LNCAP (cell line): ENCODE measurements around the gene TTLL11.

Experiments used
- TF ChIP-seq, protein P1 (sequence below): fragments of 450-650 bp; IDR thresholded peaks from 2 replicates; pipeline ENCODE4 v1.5.1; 2017; ENCODE audit warnings: mild to moderate bottlenecking

Gene TTLL11

GRCh38 chr9:122028089-122028488, 65.0 kb downstream of the TTLL11 start:
- TF ChIP-seq, protein P1, sequence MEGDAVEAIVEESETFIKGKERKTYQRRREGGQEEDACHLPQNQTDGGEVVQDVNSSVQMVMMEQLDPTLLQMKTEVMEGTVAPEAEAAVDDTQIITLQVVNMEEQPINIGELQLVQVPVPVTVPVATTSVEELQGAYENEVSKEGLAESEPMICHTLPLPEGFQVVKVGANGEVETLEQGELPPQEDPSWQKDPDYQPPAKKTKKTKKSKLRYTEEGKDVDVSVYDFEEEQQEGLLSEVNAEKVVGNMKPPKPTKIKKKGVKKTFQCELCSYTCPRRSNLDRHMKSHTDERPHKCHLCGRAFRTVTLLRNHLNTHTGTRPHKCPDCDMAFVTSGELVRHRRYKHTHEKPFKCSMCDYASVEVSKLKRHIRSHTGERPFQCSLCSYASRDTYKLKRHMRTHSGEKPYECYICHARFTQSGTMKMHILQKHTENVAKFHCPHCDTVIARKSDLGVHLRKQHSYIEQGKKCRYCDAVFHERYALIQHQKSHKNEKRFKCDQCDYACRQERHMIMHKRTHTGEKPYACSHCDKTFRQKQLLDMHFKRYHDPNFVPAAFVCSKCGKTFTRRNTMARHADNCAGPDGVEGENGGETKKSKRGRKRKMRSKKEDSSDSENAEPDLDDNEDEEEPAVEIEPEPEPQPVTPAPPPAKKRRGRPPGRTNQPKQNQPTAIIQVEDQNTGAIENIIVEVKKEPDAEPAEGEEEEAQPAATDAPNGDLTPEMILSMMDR = no peak

DNA sequence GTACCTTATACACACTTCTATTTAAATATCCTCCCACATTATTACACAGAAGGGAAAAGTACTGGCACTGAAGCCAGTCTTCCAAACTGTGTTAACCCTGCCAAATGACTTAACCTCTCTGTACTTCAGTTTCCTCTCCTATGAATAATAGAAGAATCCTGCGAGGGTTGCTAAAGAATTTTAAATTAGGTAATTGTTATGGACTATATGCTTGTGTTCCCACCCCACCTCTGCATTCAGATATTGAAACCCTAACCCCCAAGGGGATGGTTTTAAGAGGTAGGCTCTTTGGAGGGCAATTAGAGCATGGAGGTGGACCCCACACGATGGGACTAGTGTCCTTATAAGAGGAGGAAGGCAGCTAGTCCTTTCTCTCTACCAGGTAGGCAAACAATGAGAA, 72.7 kb downstream of the TTLL11 start:
- TF ChIP-seq, protein P1 = no peak

DNA sequence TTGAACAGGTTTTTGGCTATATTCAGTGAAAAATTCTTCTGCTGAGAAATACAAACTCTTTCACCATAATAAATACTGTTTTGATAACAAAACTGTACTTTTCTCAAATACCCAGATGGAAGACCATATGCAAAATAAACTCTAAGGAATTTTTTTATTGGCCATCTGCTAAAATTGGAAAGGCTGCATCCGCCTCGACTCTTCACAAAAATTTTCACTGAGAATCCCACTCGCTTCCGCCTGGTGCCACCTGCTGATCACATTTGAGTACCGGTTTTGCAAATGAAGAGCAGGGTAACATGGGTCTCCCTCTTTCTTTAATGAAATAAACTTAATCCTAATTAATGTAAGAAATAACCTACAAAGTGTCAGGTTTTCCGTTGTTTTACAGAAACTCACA, 76.4 kb downstream of the TTLL11 start:
- TF ChIP-seq, protein P1 = peak; percentile 34; the same call in 1 of the 2 replicates

- TF ChIP-seq, protein P1 = no peak
These were observed 76.8 kb downstream of the TTLL11 start for GRCh38 chr9:122016309-122016708.

DNA sequence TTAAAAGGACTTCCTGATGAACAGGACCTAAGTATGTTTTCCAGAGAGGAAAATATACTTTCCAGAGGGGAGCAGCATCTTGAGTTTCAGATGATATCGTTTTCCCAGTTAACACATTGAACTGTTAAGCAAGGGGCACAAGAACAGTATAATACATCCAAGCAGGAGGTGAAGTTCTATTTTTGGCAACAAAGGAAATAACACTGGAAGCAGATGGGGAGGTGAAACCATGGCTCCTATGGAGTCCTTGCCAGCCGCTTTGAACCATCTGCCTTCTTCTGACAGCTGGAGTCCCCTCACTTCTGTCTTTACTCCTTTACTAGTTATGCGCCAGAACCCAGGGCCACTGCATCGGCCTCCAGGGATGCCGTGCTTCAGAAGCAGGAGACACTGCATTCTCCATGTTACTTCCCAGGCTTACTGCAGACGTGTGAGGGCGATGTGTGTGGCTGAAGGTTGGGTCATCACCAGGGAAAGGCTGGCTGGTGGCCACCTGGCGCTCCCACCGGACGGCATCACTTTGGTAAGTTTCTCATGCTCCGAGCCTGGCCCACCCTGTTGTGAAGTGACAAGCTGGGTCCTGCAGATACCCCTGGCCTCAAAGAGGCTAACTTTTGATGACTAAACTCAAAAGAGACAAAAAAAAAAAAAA, 77.8 kb downstream of the TTLL11 start:
- TF ChIP-seq, protein P1 = no peak

DNA sequence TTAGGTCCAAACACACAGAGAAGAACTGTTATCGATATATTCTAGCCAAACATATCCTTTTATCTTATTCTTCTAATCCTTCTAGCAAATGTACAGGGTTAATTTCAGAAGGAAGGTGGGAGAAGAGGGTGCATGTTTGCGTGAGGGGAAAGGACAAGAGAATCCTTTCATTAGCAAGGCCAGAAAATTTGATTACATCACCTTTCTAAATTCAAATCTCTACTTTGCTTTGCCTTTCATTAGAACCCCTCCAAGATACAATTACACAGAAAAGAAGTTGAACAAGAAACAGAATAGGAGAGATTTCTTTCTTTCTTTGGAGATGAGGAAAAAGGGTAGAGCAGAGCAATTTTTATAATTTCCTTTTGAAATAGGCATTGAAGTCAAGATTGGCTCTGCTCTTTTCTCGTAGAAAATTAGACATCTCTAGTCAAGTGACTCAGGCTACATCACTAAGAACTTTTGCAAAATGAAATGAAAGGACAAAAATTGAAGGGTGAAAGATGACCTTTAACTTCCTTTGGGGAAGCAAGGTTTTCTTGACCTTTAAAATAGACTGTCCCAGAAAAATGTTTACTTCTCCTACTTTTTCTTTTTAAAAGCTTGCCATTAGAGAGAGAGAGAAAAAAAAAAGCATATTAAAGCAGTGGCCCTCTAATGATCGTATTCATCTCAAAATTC, 81.2 kb downstream of the TTLL11 start:
- TF ChIP-seq, protein P1 = no peak

DNA sequence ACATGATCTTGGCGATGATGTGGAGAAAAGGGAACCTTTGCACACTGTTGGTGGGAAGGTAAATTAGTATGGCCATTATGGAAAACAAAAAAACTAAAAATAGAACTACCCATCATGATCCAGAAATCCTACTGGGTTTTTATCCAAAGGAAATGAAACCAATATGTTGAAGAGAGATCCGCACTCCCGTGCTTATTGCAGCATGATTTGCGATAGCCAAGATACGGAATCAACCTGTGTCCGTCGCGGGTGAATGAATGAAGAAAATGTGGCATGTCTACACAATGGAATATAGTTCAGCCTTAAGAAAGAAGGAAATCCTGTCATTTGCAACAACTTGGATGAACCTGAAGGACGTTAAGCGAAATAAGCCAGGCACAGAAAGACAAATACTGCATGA, 84.5 kb downstream of the TTLL11 start:
- TF ChIP-seq, protein P1 = no peak
